Measurements from ENCODE around the gene LMNTD2.

Gene LMNTD2

GRCh38 chr11:557328-558132 is 3.0 kb downstream of the LMNTD2 start:
- DNase-seq (ENCODE audit: insufficient read length, low spot score) (no peak), FAIRE-seq (no peak)
- no peak for TF ChIP-seq POLR2A (IDR thresholded peaks at IDR 0.05; ENCODE audit: low read depth, low read length)

GRCh38 chr11:556662-557256 is 3.8 kb downstream of the LMNTD2 start:
- no peak for FAIRE-seq
- no peak for DNase-seq (ENCODE audit: insufficient read length, low spot score)
- TF ChIP-seq POLR2A (IDR thresholded peaks at IDR 0.05; ENCODE audit: low read depth, low read length), result no peak

- FAIRE-seq (no peak), DNase-seq (ENCODE audit: insufficient read length, low spot score) (no peak)
- no peak for TF ChIP-seq POLR2A (IDR thresholded peaks at IDR 0.05; ENCODE audit: low read depth, low read length)
Observed at GRCh38 chr11:555780-556661, 4.5 kb downstream of the LMNTD2 start.

GRCh38 chr11:555227-555779 is 5.2 kb downstream of the LMNTD2 start:
- TF ChIP-seq POLR2A (IDR thresholded peaks at IDR 0.05; ENCODE audit: low read depth, low read length), result no peak
- DNase-seq (ENCODE audit: insufficient read length, low spot score) (no peak), FAIRE-seq (no peak)

GRCh38 chr11:554428-555226 is 5.9 kb downstream of the LMNTD2 start:
- peak; percentile 92 for DNase-seq (ENCODE audit: insufficient read length, low spot score)
- no peak for TF ChIP-seq POLR2A (IDR thresholded peaks at IDR 0.05; ENCODE audit: low read depth, low read length)
- no peak for FAIRE-seq

GRCh38 chr11:553988-554340 is 6.6 kb downstream of the LMNTD2 start:
- no peak for TF ChIP-seq POLR2A (IDR thresholded peaks at IDR 0.05; ENCODE audit: low read depth, low read length)
- FAIRE-seq (no peak), DNase-seq (ENCODE audit: insufficient read length, low spot score) (no peak)

- no peak for TF ChIP-seq POLR2A (IDR thresholded peaks at IDR 0.05; ENCODE audit: low read depth, low read length)
- no peak for FAIRE-seq
- no peak for DNase-seq (ENCODE audit: insufficient read length, low spot score)
Observed at GRCh38 chr11:553083-553987, 7.2 kb downstream of the LMNTD2 start.

GRCh38 chr11:551596-551995 is 8.9 kb downstream of the LMNTD2 start:
- FAIRE-seq (no peak), DNase-seq (ENCODE audit: insufficient read length, low spot score) (no peak)
- TF ChIP-seq POLR2A (IDR thresholded peaks at IDR 0.05; ENCODE audit: low read depth, low read length), result no peak

- DNase-seq (ENCODE audit: insufficient read length, low spot score) (no peak), FAIRE-seq (no peak)
- TF ChIP-seq POLR2A (IDR thresholded peaks at IDR 0.05; ENCODE audit: low read depth, low read length), result no peak
Observed at GRCh38 chr11:551131-551530, 9.4 kb downstream of the LMNTD2 start.

- no peak for TF ChIP-seq POLR2A (IDR thresholded peaks at IDR 0.05; ENCODE audit: low read depth, low read length)
- FAIRE-seq, result no peak
Observed at GRCh38 chr11:550746-551085, 9.8 kb downstream of the LMNTD2 start.

GRCh38 chr11:550021-550745 is 10.4 kb downstream of the LMNTD2 start:
- TF ChIP-seq POLR2A (IDR thresholded peaks at IDR 0.05; ENCODE audit: low read depth, low read length), result no peak
- DNase-seq (ENCODE audit: insufficient read length, low spot score), result no peak
- no peak for FAIRE-seq

More at GRCh38 chr11:550746-551085, 9.8 kb downstream of the LMNTD2 start:
- no peak for DNase-seq (ENCODE audit: insufficient read length, low spot score)
